H1 (cell line): ENCODE measurements around the gene ADARB2. TPM values are rescaled to one million over a fixed set of nuclear protein-coding genes. Genes with fewer than 3 reads are reported as not detected.

ENCODE experiments used
- CTCF ChIA-PET: fragments of 300-600 bp; sonication (Branson Sonifier 250); formaldehyde crosslinking; loops from one replicate; lab custom pipeline; 2021; ENCODE audit not compliant: partially characterized antibody; lab: Charles Lee
- POLR2A ChIA-PET: fragments of 300-600 bp; sonication (Branson Sonifier 250); formaldehyde crosslinking; loops from one replicate; lab custom pipeline; 2021; ENCODE audit warnings: inconsistent platforms; ENCODE audit not compliant: partially characterized antibody; lab: Charles Lee
- DNase-seq, 2 experiments: peaks; one replicate each; pipeline versions ENCODE4 v3.0.0 to v3.0.0-alpha.2; 2010 to 2022; ENCODE audit warnings: low spot score in 2 of 2, low read depth in 1 of 2, mixed read lengths in 1 of 2
- FAIRE-seq: peaks from 2 replicates; lab custom pipeline; 2011; peaks lifted over from hg19 to GRCh38; lab: Jason Lieb, UNC
- H2AFZ ChIP-seq: 2 replicates; pipeline ENCODE4 v1.8.1; 2012; ENCODE audit warnings: low read length, inconsistent platforms
- H2AK5ac ChIP-seq: 2 replicates; pipeline ENCODE4 v1.6.1; 2013; ENCODE audit warnings: low read depth, low read length
- H2BK120ac ChIP-seq: replicated peaks from 2 replicates; pipeline ENCODE3; 2013; ENCODE audit warnings: low read depth, low read length, inconsistent platforms
- H2BK12ac ChIP-seq: 2 replicates; pipeline ENCODE4 v1.6.1; 2013; ENCODE audit warnings: low read depth, low read length
- H2BK15ac ChIP-seq: 2 replicates; pipeline ENCODE4 v1.6.1; 2013; ENCODE audit warnings: low read length
- H2BK20ac ChIP-seq: 2 replicates; pipeline ENCODE4 v1.6.1; 2013; ENCODE audit warnings: low read length
- H2BK5ac ChIP-seq: 2 replicates; pipeline ENCODE4 v1.6.1; 2013; ENCODE audit warnings: low read depth, low read length
- H3K14ac ChIP-seq: 2 replicates; pipeline ENCODE4 v1.6.1; 2013; ENCODE audit warnings: inconsistent platforms; ENCODE audit not compliant: insufficient read length
- H3K18ac ChIP-seq: 2 replicates; pipeline ENCODE4 v1.6.1; 2013; ENCODE audit warnings: low read length; ENCODE audit errors: extremely low read depth
- H3K23ac ChIP-seq: 2 replicates; pipeline ENCODE4 v1.6.1; 2013; ENCODE audit warnings: inconsistent platforms; ENCODE audit not compliant: insufficient read length
- H3K23me2 ChIP-seq: 2 replicates; pipeline ENCODE4 v1.6.1; 2013; ENCODE audit warnings: low read depth, low read length
- H3K27ac ChIP-seq: 2 replicates; pipeline ENCODE4 v1.6.1; 2011; ENCODE audit warnings: low read depth, low read length, inconsistent platforms
- H3K27me3 ChIP-seq, 4 experiments: replicated peaks in 1 of 4; 1 replicate in 1 of 4; 2 replicates in 3 of 4; pipeline versions ENCODE4 v1.6.1 to v1.8.1; 2011 to 2013; ENCODE audit warnings: low read length in 3 of 4, mild to moderate bottlenecking in 3 of 4, inconsistent platforms in 2 of 4, mixed read lengths in 2 of 4, moderate library complexity in 1 of 4; ENCODE audit not compliant: control insufficient read depth in 3 of 4, insufficient read depth in 3 of 4; ENCODE audit errors: extremely low read depth in 1 of 4
- H3K36me3 ChIP-seq, 4 experiments: 2 replicates each; pipeline versions ENCODE4 v1.6.1 to v1.8.1; 2011 to 2013; ENCODE audit warnings: mild to moderate bottlenecking in 4 of 4, low read length in 3 of 4, moderate library complexity in 2 of 4, control low read depth in 1 of 4, inconsistent platforms in 1 of 4; ENCODE audit not compliant: insufficient read depth in 4 of 4, control insufficient read depth in 2 of 4
- H3K4ac ChIP-seq: replicated peaks from 2 replicates; pipeline ENCODE3; 2013; ENCODE audit warnings: low read length, low read depth, mixed read lengths, inconsistent platforms; ENCODE audit not compliant: insufficient read length
- H3K4me1 ChIP-seq, 4 experiments: replicated peaks in 1 of 4; 1 replicate in 1 of 4; 2 replicates in 3 of 4; pipeline versions ENCODE4 v1.6.1 to v1.8.1; 2011 to 2013; ENCODE audit warnings: low read length in 3 of 4, inconsistent platforms in 2 of 4, mixed read lengths in 1 of 4; ENCODE audit not compliant: insufficient read depth in 4 of 4, control insufficient read depth in 3 of 4
- H3K4me2 ChIP-seq, 2 experiments: 2 replicates each; pipeline versions ENCODE4 v1.6.1 to v1.8.1; 2011 to 2013; ENCODE audit warnings: low read depth in 2 of 2, low read length in 2 of 2, control low read depth in 1 of 2, inconsistent platforms in 1 of 2, mild to moderate bottlenecking in 1 of 2; ENCODE audit not compliant: insufficient read depth in 1 of 2
- H3K4me3 ChIP-seq, 4 experiments: fragments of 200-600, 300-600 bp in 1 of 4; sonication (generic), shearing (Covaris generic), sonication (Bioruptor Twin) in 1 of 4; 2 replicates each; pipeline versions ENCODE4 v1.5.1 to v1.8.1; 2011 to 2016; ENCODE audit warnings: low read length in 4 of 4, low read depth in 3 of 4, control low read depth in 2 of 4, inconsistent platforms in 2 of 4, mild to moderate bottlenecking in 2 of 4, mixed read lengths in 1 of 4, moderate library complexity in 1 of 4; ENCODE audit not compliant: insufficient read depth in 2 of 4; ENCODE audit errors: extremely low read depth in 1 of 4
- H3K56ac ChIP-seq: replicated peaks from 2 replicates; pipeline ENCODE3; 2013; ENCODE audit warnings: low read depth, mild to moderate bottlenecking, mixed read lengths, low read length, inconsistent platforms; ENCODE audit not compliant: insufficient read length
- H3K79me1 ChIP-seq: 2 replicates; pipeline ENCODE4 v1.6.1; 2013; ENCODE audit warnings: low read depth, low read length, control low read depth
- H3K79me2 ChIP-seq, 2 experiments: 2 replicates each; pipeline versions ENCODE4 v1.6.1 to v1.8.1; 2012 to 2013; ENCODE audit warnings: low read length in 2 of 2, mild to moderate bottlenecking in 2 of 2, inconsistent platforms in 1 of 2; ENCODE audit not compliant: insufficient read depth in 2 of 2, control insufficient read depth in 1 of 2
- H3K9ac ChIP-seq, 4 experiments: replicated peaks in 1 of 4; 1 replicate in 1 of 4; 2 replicates in 3 of 4; pipeline versions ENCODE4 v1.6.1 to v1.8.1; 2011 to 2013; ENCODE audit warnings: low read depth in 3 of 4, low read length in 3 of 4, control low read depth in 2 of 4, mild to moderate bottlenecking in 2 of 4, moderate library complexity in 2 of 4, inconsistent platforms in 1 of 4; ENCODE audit errors: extremely low read depth in 1 of 4
- H3K9me3 ChIP-seq, 2 experiments: 2 replicates each; pipeline versions ENCODE4 v1.6.1 to v1.8.1; 2012 to 2013; ENCODE audit warnings: mild to moderate bottlenecking in 2 of 2, moderate library complexity in 2 of 2, control low read depth in 1 of 2, inconsistent platforms in 1 of 2, low read depth in 1 of 2, low read length in 1 of 2, mixed read lengths in 1 of 2; ENCODE audit not compliant: insufficient read depth in 2 of 2
- H4K20me1 ChIP-seq, 2 experiments: replicated peaks in 1 of 2; 2 replicates each; pipeline versions ENCODE3 to v1.8.1; 2011 to 2013; ENCODE audit warnings: inconsistent platforms in 2 of 2, low read length in 2 of 2, mild to moderate bottlenecking in 1 of 2; ENCODE audit not compliant: insufficient read depth in 2 of 2, control insufficient read depth in 1 of 2
- H4K5ac ChIP-seq: 2 replicates; pipeline ENCODE4 v1.6.1; 2013; ENCODE audit warnings: low read length, low read depth, mixed read lengths, inconsistent platforms; ENCODE audit not compliant: insufficient read length
- H4K8ac ChIP-seq: 2 replicates; pipeline ENCODE4 v1.8.0; 2013; ENCODE audit warnings: mild to moderate bottlenecking, moderate library complexity, low read length, inconsistent platforms; ENCODE audit not compliant: insufficient read depth; ENCODE audit errors: extremely low read depth
- H4K91ac ChIP-seq: replicated peaks from 2 replicates; pipeline ENCODE3; 2013; ENCODE audit warnings: low read length, mixed read lengths, inconsistent platforms; ENCODE audit not compliant: insufficient read length
- CHD1 ChIP-seq: IDR thresholded peaks from 2 replicates; pipeline ENCODE4 v1.6.1; 2012; ENCODE audit warnings: low read depth, low read length, improper control_type of control experiment
- CHD2 ChIP-seq: IDR thresholded peaks from 2 replicates; pipeline ENCODE4 v1.6.1; 2012; ENCODE audit warnings: low read length, improper control_type of control experiment
- CTCF ChIP-seq, 3 experiments: IDR thresholded peaks; 1 replicate in 2 of 3; 2 replicates in 1 of 3; pipeline versions ENCODE4 v1.5.1 to v1.6.1; 2011; ENCODE audit warnings: low read length in 3 of 3, mild to moderate bottlenecking in 3 of 3, inconsistent platforms in 2 of 3, low read depth in 1 of 3, moderate library complexity in 1 of 3; ENCODE audit not compliant: insufficient read depth in 1 of 3; ENCODE audit errors: control extremely low read depth in 1 of 3
- FOSL1 ChIP-seq: IDR thresholded peaks from 2 replicates; pipeline ENCODE4 v1.6.1; 2011; ENCODE audit warnings: mild to moderate bottlenecking, low read depth, low read length, moderate library complexity; ENCODE audit not compliant: insufficient read depth
- JUND ChIP-seq: IDR thresholded peaks from 2 replicates; pipeline ENCODE4 v1.6.1; 2011; ENCODE audit warnings: mild to moderate bottlenecking, improper control_type of control experiment, low read length
- KDM5A ChIP-seq: fragments of 200-600 bp; IDR thresholded peaks from 2 replicates; pipeline ENCODE4 v1.7.1; 2012; ENCODE audit warnings: mild to moderate bottlenecking, low read length, inconsistent platforms, mixed read lengths
- POLR2A ChIP-seq, 2 experiments: IDR thresholded peaks; 1 replicate in 1 of 2; 2 replicates in 1 of 2; pipeline ENCODE4 v1.6.1; 2011; ENCODE audit warnings: low read depth in 2 of 2, low read length in 2 of 2, mild to moderate bottlenecking in 2 of 2; ENCODE audit errors: control extremely low read depth in 1 of 2
- RNF2 ChIP-seq: fragments of 200-900, 300-1000 bp; sonication (generic); IDR thresholded peaks from 2 replicates; pipeline ENCODE4 v1.7.1; 2016; ENCODE audit warnings: borderline replicate concordance, low read depth, mild to moderate bottlenecking, antibody characterized with exemption, low read length; ENCODE audit not compliant: poor library complexity, severe bottlenecking; ENCODE audit errors: missing control alignments
- SIX5 ChIP-seq: IDR thresholded peaks from 2 replicates; pipeline ENCODE4 v1.6.1; 2011; ENCODE audit warnings: mild to moderate bottlenecking, low read depth, low read length
- SP4 ChIP-seq: IDR thresholded peaks from 2 replicates; pipeline ENCODE4 v1.6.1; 2012; ENCODE audit warnings: low read length, inconsistent platforms
- TAF1 ChIP-seq: IDR thresholded peaks from 2 replicates; pipeline ENCODE4 v1.6.1; 2011; ENCODE audit warnings: mild to moderate bottlenecking, low read depth, low read length
- WGBS, 2 experiments: shearing (Covaris generic) in 1 of 2; methylation state at CpG; one replicate each; pipeline versions ENCODE4 v1.1.6 to v1.1.7; 2013 to 2015; ENCODE audit warnings: low lambda C conversion rate in 2 of 2, mixed read lengths in 2 of 2, inconsistent platforms in 1 of 2, low coverage in 1 of 2, missing lambda C conversion rate in 1 of 2; ENCODE audit not compliant: insufficient replicate concordance in 2 of 2, insufficient coverage in 1 of 2, insufficient read length in 1 of 2; ENCODE audit errors: extremely low coverage in 1 of 2, missing lambda C conversion rate in 1 of 2; 5-methylcytosine and 5-hydroxymethylcytosine counted together
- polyA plus RNA-seq, 7 experiments: library from polyadenylated mRNA; depleted of rRNA in 3 of 7; stranded (reverse) in 5 of 7; unstranded in 2 of 7; fragments of >200 nt in 5 of 7; fragments of 200-250 nt in 2 of 7; gene quantifications; 1 replicate in 5 of 7; 2 replicates in 1 of 7; 4 replicates in 1 of 7; pipeline versions ENCODE4 v1.2.1 to v1.2.3, GENCODE V29; 2011 to 2013; ENCODE audit warnings: missing spikeins in 2 of 7, mixed read lengths in 2 of 7
- total RNA-seq: library from RNA; stranded (reverse); fragmentation: NEBNext Ultra II Directional; extraction: Animal tissue kit (Norgen Biotek cat#: 25700); gene quantifications from 2 replicates; pipeline ENCODE4 v1.2.1, GENCODE V29; 2021

Gene ADARB2
- total and polyA plus RNA-seq, 2 of the 8 experiments (the other 6 are each of a cell fraction or from before 2014, with no cell fraction given), result 2.2 to 2.8 TPM

- Histone ChIP-seq H3K4me1 (peaks cover 0 to 2% (median 0%) of the 10 kb centered on the region in 4 experiments; a peak in 1 of 7 replicates), H2BK5ac (no peak overlapping the region), H3K79me1 (no peaks in the 10 kb centered on the region), H2BK20ac (no peak overlapping the region), H3K4me3 (no peak overlapping the region), H3K23ac (no peak overlapping the region), H3K4ac (no peak overlapping the region), H3K27me3 (peaks cover 0 to 2% (median 0%) of the 10 kb centered on the region in 4 experiments; a peak in 2 of 7 replicates), H3K36me3 (no peaks in the 10 kb centered on the region), H3K9me3 (peaks cover 5 to 12% of the 10 kb centered on the region in 2 experiments; a peak in 2 of 4 replicates), H3K79me2 (no peaks in the 10 kb centered on the region), H2BK120ac (no peak overlapping the region), H3K4me2 (no peak overlapping the region), H4K20me1 (no peaks in the 10 kb centered on the region), H4K91ac (no peak overlapping the region), H3K14ac (no peak overlapping the region), H2AFZ (no peak overlapping the region), H3K27ac (no peak overlapping the region), H3K18ac (no peak overlapping the region), H3K56ac (no peak overlapping the region), H2AK5ac (no peak overlapping the region), H2BK15ac (no peak overlapping the region), H3K9ac (no peak overlapping the region), H2BK12ac (no peak overlapping the region), H3K23me2 (no peaks in the 10 kb centered on the region), H4K8ac (no peak overlapping the region; the same call in 1 of the 2 replicates), H4K5ac (no peak overlapping the region)
- DNase-seq (peak in 1 of 2 experiments; percentile 13), FAIRE-seq (no peak)
- ChIA-PET POLR2A (no interaction called here), CTCF (interaction anchor here (0.7 kb wide), 1 partner anchor 227 kb away, joined by 3 read pairs; no protein-coding TSS in a partner anchor)
- 91% methylated on average over 5 of the region's 5 CpGs; no CpG with 5 or more reads in 1 of the 2 experiments for WGBS, 2 experiments
- TF ChIP-seq CHD2, result no peak
- no peak for TF ChIP-seq RNF2
- TF ChIP-seq FOSL1, result no peak
- no peak for TF ChIP-seq JUND
- TF ChIP-seq CTCF (IDR thresholded peaks at IDR 0.05; ENCODE audit: control extremely low read depth in 1 of 3, insufficient read depth in 1 of 3, low read depth in 1 of 3, low read length in 3 of 3), result no peak
- TF ChIP-seq CHD1, result no peak
- no peak for TF ChIP-seq SP4
- TF ChIP-seq TAF1, result no peak
- TF ChIP-seq POLR2A (IDR thresholded peaks at IDR 0.05; ENCODE audit: control extremely low read depth in 1 of 2, low read depth in 2 of 2, low read length in 2 of 2), result no peak
- no peak for TF ChIP-seq SIX5
- TF ChIP-seq KDM5A, result no peak
Measured at GRCh38 chr10:1328981-1329614, 408.2 kb downstream of the ADARB2 start.
